ENCODE measurements around the gene ZNF580.

DNA sequence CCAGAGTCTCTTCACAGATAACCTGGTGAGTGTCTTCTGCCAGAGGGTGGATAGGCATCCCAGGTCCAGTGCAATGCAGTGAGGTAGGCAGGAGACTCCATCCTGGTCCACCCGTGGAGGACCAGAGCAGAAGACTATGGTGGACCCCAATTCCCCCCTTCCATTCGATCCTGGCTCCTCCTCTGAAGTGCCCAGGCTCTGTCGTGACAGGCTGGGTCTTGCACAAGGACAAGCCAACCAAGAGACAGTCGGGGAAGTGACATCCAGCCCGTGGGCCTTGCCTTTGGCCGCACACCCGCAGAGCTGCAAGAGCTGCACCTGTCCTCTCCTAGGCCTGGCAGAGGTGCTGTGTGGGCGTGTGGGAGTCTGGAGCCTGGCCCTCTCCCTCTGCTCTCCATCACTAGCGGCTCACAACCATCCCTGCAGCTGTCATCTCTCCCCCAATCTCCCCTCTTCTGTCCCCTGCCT lies 19.6 kb upstream of the ZNF580 start:
- TF ChIP-seq MTA3 (IDR thresholded peaks at IDR 0.05; ENCODE audit: borderline replicate concordance) (no peak), TAF1 (IDR thresholded peaks at IDR 0.05; ENCODE audit: control insufficient read depth, extremely low read depth, insufficient read depth, low read length, severe bottlenecking) (no peak)
